ENCODE data around the gene MS4A18.

DNA sequence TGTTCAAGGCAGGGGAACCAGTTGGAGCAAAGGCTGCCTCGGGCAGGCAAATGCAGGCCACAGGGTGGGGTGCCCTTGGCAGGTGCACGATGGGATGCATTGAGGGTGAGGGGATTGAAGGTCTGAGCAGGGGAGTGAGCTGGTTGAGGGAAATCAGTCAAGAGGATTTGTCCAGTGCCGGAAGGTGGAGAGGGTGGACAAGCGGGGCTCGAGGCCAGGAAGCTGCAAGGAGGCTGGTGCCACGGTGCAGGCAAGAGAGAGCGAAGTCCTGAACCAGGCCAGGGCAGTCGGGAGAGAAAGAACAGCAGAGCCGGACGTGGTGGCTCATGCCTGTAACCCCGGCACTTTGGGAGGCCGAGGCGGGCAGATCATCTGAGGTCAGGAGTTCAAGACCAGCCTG lies 50.2 kb downstream of the MS4A18 start:
- TF ChIP-seq, protein P1, sequence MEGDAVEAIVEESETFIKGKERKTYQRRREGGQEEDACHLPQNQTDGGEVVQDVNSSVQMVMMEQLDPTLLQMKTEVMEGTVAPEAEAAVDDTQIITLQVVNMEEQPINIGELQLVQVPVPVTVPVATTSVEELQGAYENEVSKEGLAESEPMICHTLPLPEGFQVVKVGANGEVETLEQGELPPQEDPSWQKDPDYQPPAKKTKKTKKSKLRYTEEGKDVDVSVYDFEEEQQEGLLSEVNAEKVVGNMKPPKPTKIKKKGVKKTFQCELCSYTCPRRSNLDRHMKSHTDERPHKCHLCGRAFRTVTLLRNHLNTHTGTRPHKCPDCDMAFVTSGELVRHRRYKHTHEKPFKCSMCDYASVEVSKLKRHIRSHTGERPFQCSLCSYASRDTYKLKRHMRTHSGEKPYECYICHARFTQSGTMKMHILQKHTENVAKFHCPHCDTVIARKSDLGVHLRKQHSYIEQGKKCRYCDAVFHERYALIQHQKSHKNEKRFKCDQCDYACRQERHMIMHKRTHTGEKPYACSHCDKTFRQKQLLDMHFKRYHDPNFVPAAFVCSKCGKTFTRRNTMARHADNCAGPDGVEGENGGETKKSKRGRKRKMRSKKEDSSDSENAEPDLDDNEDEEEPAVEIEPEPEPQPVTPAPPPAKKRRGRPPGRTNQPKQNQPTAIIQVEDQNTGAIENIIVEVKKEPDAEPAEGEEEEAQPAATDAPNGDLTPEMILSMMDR (conservative IDR thresholded peaks at IDR 0.05): no peak
- no peak for TF ChIP-seq EZH2 (IDR thresholded peaks at IDR 0.05; ENCODE audit: low read depth)
